Endometrial microvascular endothelial cells (primary cell): ENCODE data around the gene CFAP210. TPM values are rescaled to one million over a fixed set of nuclear protein-coding genes. Genes with fewer than 3 reads are reported as not detected.

Experiments
- in situ Hi-C: cut with HindIII; loops from 2 replicates; pipeline ENCODE4 v1.10.0; 2017; ENCODE audit warnings: low sequenced_read_pairs, low pct_unique_long_range_greater_than_20kb; ENCODE audit errors: inconsistent ontology term
- total RNA-seq: library from RNA; depleted of rRNA; stranded (reverse); fragments of >200 nt; gene quantifications from one replicate; pipeline ENCODE4 v1.2.3, GENCODE V29; 2015; ENCODE audit errors: inconsistent ontology term

CFAP210 gene, protein sequence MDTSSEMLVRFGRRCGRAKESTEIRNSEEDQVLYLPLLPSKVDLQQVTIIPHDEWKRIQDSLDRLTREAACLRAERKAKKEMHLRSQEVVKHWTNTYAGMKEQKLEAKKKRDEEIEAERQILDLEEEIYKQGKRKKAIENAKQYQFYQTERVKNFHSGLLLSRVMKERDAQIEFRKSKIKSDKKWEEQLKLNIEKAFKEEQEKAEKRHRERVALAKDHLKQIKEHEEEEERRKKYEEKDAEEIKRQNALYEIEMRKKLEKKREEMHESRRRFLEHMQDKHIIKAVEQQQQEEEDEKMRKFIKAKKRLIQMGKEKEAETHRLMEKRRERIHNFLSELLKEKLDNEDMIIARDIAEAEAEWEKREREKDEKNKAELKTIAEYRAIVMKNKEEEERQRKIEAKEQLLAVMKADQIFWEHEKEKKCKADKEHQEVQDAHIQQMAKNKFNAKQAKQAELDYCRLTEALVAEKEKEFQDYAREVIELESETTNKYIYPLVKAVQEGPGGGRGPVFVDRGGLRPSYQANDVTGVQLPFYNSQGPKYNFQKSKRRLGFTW
- total RNA-seq, result not detected

DNA sequence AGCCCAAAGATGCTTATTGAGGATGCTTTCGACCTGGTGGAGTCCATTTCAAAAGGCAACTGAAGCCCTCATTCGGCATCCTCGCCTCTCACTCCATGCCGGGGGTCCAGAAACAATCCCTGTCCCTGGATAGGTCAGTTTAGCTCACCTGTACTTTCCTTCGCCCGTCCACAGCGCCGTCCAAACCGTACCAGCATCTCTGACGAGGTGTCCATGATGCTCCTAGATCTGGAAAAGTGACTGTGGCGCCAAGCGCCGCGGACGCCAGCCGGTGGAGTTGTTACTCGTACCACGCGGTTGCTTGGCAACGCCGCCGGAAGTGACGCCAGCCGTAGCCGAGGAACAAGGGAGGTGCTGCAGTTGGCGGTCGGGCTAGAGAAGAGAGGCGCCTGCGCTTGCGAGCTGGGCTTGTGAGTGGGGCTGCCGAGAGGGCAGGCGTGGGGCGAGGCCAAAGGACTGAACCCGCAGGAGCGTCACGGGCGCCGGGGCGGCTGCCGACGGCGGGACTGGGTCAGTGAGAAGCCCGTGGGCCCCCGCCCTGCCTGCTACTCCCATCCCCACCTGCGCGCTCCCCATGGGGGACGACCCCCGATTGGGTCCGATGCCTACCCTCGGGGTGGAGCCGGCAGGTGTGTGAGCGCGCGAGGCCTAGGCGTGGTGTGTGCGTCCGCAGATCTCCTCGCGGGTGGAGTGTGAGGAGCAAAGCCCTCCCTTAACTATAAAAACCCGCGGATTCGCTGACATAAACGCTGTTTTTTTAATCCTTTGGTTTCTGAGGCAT is at the start of gene CFAP210, which contains the start of gene PHOSPHO2:
Gene CFAP210, minus strand, starts transcription at position 293 of the 781 bp plus-strand sequence. Its CDS starts 78 bp downstream, at position 215.
Gene PHOSPHO2, plus strand, starts transcription at position 357 of the 781 bp plus-strand sequence. CDS start 6,503 bp downstream, outside the sequence.
- in situ Hi-C loops, result no loop called here

DNA sequence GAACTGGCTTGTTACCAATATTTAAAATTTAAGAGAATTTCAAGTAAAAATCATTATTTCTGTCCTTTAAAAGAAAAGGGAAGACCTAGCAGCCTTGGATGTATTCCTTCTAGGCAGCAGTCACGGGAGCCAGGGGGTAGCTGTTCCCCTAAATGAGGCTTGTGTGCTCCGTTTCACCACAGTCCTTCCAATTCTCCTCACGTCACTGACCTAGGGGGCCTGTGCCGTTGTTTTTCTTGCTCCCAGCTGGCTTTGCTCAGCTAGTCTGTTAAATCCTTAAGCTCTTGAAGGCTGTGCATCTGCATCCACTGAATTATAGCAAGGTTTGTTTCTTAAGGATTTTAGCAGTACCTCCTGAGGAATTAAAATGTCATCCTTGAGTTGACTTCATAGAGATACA is 49.3 kb upstream of the CFAP210 start:
- in situ Hi-C loops, result no loop called here

DNA sequence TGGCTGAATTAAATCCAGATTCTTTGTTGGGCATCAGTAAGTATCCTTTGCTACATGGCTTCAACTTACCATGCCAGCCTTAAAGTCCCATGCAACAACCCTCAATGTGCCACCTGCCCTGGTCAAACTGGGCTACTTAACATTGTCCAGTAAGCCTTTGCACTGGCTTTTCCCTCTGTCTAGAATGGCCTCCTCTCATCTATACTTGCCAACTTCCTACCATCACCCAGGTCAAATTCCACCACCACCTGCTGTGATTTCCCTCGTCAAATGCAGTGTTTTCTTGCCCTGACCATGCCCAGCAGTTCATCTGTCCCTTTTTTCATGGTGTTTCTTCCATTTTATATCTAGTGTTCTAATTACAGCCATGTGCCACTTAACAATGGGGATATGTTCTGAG is 45.1 kb upstream of the CFAP210 start:
- in situ Hi-C loops, result no loop called here

DNA sequence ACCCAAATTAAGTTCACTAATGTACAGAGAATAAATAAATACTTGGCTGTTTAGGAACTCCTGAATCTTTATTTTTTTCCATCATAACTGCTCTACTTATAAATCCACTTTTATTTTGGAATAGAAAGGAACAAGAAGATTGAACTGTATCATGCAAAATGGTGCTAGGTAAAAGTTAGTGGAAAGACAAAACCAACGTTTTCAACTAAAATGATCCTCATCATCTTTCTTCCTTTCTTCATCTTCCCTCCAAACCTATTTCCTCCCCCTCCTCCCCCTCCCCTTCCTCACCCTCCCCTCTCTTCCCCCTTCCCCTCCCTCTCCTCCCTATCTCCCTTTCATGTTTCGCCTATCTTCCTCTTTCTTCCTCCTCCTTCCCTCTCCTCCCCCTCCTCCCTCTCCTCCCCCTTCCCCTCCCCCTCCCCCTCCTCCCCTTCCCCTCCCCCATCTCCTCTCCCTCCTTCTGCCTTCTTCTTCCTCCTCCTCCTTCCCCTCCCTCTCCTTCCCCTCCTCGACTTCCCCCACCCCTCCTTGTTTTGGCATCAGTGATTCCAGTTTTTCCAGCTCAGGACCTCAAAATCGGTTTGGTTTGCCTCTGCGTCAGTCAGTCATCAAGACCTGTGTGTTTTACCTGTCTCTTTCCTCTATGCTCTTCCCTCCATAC is 44.5 kb upstream of the CFAP210 start:
- in situ Hi-C loops, result no loop called here

DNA sequence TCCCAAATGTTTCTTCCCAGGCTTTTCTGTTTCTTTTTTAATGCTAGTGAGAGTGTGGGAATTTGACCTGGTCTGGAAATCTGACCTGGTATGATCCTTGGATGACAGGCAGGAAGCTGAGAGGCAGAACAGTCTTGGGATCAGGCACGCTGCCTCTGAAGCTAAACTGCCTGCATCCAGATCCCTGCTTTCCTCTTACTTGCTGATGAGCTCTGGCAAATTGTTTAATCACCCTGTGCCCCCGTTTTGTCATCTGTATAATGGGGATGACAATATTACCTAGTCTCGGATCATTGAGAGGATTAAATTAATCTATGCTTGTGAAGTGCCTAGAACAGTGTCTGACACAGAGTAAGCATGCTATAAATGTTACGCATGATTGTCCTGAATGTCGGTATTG is 42.7 kb upstream of the CFAP210 start:
- in situ Hi-C loops, result no loop called here

DNA sequence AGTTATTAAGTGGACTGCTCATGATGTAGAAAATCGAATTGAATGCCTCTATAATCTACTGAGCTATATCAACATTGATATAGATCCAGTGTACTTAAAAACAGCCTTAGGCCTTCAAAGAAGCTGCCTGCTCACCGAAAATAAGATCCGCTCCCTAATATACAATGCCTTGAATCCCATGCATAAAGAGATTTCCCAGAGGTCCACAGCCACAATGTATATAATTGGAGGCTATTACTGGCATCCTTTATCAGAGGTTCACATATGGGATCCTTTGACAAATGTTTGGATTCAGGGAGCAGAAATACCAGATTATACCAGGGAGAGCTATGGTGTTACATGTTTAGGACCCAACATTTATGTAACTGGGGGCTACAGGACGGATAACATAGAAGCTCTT is 41.4 kb upstream of the CFAP210 start:
- in situ Hi-C loops, result no loop called here

DNA sequence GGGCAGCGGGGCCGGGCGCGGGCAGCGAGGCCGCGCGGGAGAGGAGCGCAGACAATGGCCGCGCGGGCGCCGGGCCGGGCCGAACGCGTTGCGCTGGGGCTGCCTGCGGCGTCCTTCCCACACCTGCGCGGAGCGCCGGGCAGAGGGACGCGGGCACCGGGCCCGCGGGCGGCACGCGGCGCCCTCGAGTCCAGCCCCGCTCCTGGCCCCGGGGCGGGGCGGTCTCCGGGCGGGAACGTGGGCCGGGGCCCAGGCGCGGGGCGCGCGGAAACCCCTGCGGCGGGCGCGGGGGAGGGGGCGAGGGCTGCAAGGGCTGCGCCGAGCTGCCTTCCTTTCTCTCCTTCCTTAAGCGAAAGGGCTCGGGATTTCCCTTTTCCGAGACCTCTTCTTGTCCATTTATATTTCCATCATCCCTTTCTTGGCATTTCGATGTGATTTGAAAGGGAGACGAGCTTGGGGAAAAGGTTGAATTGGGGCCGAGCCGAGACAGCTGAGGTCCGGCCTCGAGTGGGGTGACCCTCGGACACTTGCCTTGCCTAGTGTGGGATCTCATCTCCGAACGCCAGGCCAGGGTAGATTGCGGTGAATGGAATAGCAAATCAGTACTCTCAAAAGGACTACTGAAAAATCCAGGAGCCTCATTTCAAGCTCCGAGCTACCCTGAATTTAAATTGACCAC is 40.1 kb upstream of the CFAP210 start:
- in situ Hi-C loops, result no loop called here

DNA sequence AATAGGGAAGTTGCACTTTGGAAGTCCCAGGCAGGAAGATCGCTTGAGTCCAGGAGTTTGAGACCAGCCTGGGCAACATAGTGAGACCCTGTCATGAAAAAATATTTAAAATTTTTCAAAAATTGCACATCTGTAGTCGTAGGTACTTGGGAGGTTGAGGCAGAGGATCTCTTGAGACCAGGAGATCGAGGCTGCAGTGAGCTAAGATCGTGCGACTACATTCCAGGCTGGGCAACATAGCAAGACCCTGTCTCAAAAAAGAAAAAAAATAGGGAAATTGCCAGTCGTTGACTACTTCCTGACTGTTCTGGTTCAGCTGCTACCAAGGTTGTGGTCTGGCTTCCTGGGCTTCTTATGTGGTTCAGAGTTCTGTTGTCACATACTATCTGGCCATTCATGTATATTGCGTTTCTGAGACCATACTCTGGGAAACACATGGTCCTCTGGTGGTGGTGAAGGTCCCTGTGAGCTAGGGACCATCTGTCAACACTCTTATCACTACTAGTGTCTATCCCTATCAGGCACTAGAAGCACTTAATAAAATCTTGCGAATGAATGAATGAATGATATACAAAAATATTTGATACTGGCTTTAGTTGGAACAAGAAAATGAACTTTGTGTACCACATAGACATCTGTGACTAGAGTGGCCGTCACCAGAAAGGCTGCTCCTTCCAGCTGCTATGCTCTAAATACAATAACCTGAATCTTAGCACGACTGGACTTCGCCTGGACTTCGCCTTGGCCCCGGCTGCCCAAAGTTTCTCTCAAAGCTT is 38.6 kb upstream of the CFAP210 start:
- in situ Hi-C loops, result no loop called here

DNA sequence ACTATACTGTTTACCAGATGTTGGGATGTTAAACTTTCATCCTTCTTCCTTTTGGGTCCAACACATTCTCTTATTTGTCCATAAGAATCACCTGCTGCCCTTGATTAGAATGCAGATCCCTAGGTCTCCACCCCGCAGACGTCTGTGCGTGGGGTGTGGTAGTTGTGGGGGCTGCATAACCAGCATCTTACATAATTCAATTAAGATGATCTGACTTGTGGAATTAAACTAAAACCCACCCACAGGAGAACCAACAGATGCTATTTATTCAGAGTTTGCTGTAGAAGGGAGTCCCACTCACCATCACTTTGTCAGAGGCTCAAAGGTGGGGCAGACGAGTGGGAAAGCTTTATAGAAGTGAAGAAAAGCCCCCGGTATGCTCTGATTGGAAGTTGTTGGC is 37.9 kb upstream of the CFAP210 start:
- in situ Hi-C loops, result no loop called here

DNA sequence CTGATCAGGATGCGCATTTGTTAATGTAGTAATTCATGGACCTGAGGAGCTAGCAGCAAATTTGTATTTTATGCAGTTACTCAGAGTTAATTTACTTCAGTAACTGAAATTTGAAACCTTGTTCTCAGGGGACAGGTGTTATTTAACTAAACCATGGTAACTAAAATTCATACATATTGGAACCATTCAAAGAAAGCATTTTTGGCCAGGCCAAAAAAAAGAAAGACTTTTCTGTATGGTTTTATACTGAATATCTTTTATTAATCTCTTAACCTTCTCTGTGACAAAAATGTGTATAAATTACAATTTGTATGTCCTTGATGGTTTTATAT is 35.0 kb upstream of the CFAP210 start:
- in situ Hi-C loops, result no loop called here

DNA sequence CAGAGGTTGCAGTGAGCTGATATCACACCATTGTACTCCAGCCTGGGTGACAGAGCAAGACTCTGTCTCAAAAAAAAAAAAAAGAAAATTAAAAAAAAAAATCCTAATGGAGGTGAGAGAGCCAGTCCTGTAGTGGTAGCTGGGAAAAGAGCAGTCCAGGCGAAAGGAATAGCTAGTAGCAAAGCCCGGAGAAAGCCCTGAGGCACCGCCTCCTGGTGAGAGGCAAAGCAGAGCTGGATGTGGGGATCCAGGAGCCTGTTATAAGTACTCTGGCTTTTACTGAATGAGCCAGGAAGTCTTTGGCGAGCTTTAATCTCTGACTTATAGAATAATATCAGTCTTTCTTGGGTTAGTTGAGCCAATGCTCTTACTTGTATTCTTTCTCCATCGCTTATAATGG is 32.9 kb upstream of the CFAP210 start:
- in situ Hi-C loops, result no loop called here

DNA sequence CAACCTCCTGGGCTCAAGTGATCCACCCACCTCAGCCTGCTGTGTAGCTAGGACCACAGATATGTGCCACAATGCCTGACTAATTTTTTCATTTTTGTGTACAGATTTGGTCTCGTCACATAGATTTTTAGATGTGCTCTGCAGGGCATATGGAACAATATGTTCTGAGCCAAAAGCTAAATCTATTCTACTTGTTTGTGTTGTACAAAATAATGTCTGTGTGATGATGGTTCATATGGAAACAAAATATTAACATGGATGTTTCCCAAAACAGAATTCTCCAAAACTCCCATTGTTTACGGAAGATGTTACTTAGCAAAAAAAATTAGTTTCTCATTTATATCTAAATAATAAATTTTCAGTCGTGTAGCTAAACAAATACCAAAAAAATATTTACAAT is 26.8 kb upstream of the CFAP210 start:
- in situ Hi-C loops, result no loop called here

DNA sequence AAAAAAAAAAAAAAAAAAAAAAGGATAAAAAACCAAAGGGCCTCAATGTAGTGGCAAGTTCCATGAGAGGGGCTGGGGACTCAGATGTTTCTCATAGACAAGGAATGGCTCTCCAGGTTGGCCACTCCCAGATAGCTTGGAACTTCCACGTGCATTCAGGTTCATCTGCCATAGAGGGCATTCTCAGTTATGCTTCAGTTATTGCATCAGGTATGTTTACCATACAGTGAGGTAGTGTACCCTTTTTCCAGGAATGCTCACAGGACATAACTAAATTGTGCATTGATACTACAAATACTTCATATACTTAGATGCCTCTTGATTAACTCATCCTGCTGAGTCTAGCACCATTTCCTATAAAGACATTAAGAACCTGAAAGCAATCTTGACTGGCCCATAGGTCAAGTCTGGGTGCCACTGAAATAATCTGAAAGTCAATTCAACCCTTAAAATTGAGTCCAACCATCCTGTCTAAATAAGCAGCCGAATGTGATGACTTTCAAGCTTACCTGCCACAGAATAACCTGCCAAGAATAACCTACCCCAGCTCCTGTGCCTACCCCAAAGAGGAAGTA is 24.8 kb upstream of the CFAP210 start:
- in situ Hi-C loops, result no loop called here

DNA sequence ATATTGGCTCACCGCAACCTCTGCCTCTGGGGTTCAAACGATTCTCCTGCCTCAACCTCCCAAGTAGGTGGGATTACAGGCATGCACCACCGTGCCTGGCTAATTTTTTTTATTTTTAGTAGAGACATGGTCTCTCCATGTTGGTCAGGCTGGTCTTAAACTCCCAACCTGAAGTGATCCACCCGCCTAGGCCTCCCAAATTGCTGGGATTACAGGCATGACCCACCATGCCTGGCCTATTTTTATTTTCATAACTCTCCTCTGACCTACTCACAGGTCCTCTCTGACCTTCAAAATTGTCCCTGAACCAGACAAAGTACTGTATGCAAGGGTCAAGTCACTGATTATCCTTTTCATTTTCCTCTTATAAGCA is 23.5 kb upstream of the CFAP210 start:
- in situ Hi-C loops, result no loop called here

DNA sequence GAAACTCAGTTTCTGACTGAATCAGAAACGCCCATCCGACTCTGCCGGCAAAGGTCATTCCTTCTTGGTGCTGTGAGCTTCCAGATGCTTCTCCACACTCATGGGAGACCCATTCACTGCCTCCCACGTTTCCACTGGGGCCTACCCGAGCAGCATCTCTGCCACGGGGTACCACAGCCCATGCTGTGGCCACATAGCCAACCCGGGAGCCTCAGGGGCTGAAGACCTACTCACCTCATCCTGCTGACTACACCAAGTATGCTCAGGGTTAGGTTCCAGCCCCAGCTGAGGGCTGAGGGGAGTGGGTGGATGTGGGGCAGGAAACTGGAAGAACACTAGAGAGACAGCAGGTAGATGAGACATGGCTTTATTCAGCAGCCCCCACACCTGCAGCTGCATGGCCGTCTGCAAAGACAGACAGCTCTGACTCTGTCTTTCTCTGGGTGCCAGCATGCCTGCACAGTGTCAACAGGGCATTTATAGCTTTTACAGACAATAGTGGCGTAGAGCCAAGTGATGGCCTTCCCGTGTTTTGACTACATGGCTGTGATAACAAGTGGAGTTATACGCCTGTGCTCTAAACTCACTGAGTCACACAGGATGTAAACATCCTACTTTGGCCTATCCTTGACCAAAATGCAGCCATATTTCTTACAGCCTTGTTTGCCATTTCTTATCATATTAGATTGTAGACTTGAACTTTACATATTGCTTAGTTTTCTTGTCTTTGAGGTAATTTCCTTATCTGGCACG is 22.9 kb upstream of the CFAP210 start:
- in situ Hi-C loops, result no loop called here

DNA sequence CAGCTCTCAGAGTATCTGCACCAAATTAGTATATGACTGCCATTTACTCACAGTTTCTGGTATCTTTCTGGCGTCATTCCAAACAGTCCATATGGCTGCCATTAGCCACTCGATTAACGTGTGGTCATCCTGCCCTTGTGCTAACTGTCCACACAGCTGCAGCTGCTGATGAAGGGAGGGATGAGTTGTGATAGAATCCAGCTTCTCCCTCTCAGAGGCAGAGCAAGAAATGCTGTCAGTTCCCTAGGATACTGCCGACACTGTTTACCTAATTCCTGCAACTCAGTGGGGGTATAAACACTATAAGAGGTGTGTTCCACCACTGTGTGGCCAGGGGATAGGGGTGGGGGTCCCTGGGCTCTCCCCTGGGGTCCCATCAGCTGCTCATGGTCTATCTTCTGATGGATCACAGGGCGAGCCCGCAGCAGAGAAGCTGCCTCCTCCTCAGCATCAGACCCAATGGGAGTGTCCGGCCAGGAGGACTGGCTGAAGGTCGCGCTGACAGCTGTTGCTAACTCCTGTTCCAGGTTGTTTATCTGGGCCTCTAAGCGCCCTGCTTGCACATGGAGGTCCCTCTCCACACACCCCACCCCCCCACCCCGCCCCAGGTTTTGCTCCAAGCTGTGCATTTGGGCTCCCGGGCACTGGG is 22.2 kb upstream of the CFAP210 start:
- in situ Hi-C loops, result no loop called here
